HG03025 (cell line): ENCODE measurements around the gene C2orf76.

Source experiments
- ATAC-seq: cut with Tn5 transposase; IDR thresholded peaks from one replicate; pipeline ENCODE4 v1.9.1; 2021; ENCODE audit warnings: mild to moderate bottlenecking, moderate library complexity; ENCODE audit not compliant: unreplicated experiment, low FRiP score

Gene C2orf76

GRCh38 chr2:119267604-119268003 lies 99.0 kb downstream of the C2orf76 start:
- no peak for ATAC-seq

GRCh38 chr2:119266091-119266589 lies 100.5 kb downstream of the C2orf76 start:
- ATAC-seq: no peak

GRCh38 chr2:119265693-119266066 lies 101.0 kb downstream of the C2orf76 start:
- no peak for ATAC-seq

- peak; percentile 81 for ATAC-seq
Measured at GRCh38 chr2:119264781-119265692, 101.6 kb downstream of the C2orf76 start.

- ATAC-seq: no peak
Measured at GRCh38 chr2:119263656-119264055, 103.0 kb downstream of the C2orf76 start.

GRCh38 chr2:119263025-119263424 lies 103.6 kb downstream of the C2orf76 start:
- ATAC-seq: no peak

GRCh38 chr2:119261493-119262225 lies 105.0 kb downstream of the C2orf76 start:
- ATAC-seq: no peak

GRCh38 chr2:119260646-119261492 lies 105.8 kb downstream of the C2orf76 start:
- no peak for ATAC-seq

- no peak for ATAC-seq
Measured at GRCh38 chr2:119259296-119259860, 107.3 kb downstream of the C2orf76 start.

- ATAC-seq: no peak
Measured at GRCh38 chr2:119257198-119257597, 109.4 kb downstream of the C2orf76 start.

- no peak for ATAC-seq
Measured at GRCh38 chr2:119256582-119256921, 110.1 kb downstream of the C2orf76 start.

- ATAC-seq: no peak
Measured at GRCh38 chr2:119255760-119256581, 110.7 kb downstream of the C2orf76 start.

- no peak for ATAC-seq
Measured at GRCh38 chr2:119254601-119255080, 112.0 kb downstream of the C2orf76 start.

GRCh38 chr2:119253760-119254600 lies 112.7 kb downstream of the C2orf76 start:
- no peak for ATAC-seq

GRCh38 chr2:119253114-119253702 lies 113.4 kb downstream of the C2orf76 start:
- ATAC-seq: no peak
